Fibroblast of lung (primary cell): Measurements from ENCODE around the gene LPP. TPM values are rescaled to one million over a fixed set of nuclear protein-coding genes. Genes with fewer than 3 reads are reported as not detected.
A peak's percentile ranks its signal among the peaks of the same experiment; 100 is the strongest.
"Not testable (repeated sequence)": the region's sequence is repeated elsewhere in the genome, so short reads cannot be mapped to it uniquely, and the experiment has no call there.

ENCODE experiments used
- DNase-seq, 2 donors: peaks; one replicate each; pipeline versions ENCODE4 v3.0.0 to v3.0.0-alpha.2; 2010; ENCODE audit warnings: low read depth in 2 of 2
- H2AFZ ChIP-seq: 2 replicates; pipeline ENCODE4 v1.5.1; 2012; ENCODE audit warnings: low read length, control low read depth, inconsistent platforms
- H3K27ac ChIP-seq: 2 replicates; pipeline ENCODE4 v1.5.1; 2011; ENCODE audit warnings: low read length, control low read depth; ENCODE audit not compliant: insufficient read depth
- H3K27me3 ChIP-seq: 2 replicates; pipeline ENCODE4 v1.5.1; 2011; ENCODE audit warnings: mild to moderate bottlenecking, low read length; ENCODE audit not compliant: control insufficient read depth, insufficient read depth
- H3K36me3 ChIP-seq: 2 replicates; pipeline ENCODE4 v1.5.1; 2011; ENCODE audit warnings: low read length; ENCODE audit not compliant: control insufficient read depth, insufficient read depth
- H3K4me1 ChIP-seq: 2 replicates; pipeline ENCODE4 v1.5.1; 2011; ENCODE audit warnings: low read length; ENCODE audit not compliant: control insufficient read depth, insufficient read depth; ENCODE audit errors: extremely low read depth
- H3K4me2 ChIP-seq: 2 replicates; pipeline ENCODE4 v1.5.1; 2011; ENCODE audit warnings: low read length, control low read depth; ENCODE audit not compliant: insufficient read depth; ENCODE audit errors: extremely low read depth
- H3K4me3 ChIP-seq, 4 experiments: fragments of 200-600 bp in 1 of 4; sonication (generic) in 1 of 4; replicated peaks in 1 of 4; 2 replicates each; pipeline ENCODE4 v1.5.1; 2011 to 2016; ENCODE audit warnings: low read length in 4 of 4, low read depth in 3 of 4, mild to moderate bottlenecking in 3 of 4, control low read depth in 2 of 4, inconsistent platforms in 1 of 4, mixed read lengths in 1 of 4; ENCODE audit not compliant: insufficient read depth in 1 of 4; ENCODE audit errors: control extremely low read depth in 1 of 4
- H3K79me2 ChIP-seq: 2 replicates; pipeline ENCODE4 v1.5.1; 2012; ENCODE audit warnings: mild to moderate bottlenecking, low read length, inconsistent platforms; ENCODE audit not compliant: control insufficient read depth, insufficient read depth
- H3K9ac ChIP-seq: 2 replicates; pipeline ENCODE4 v1.5.1; 2011; ENCODE audit warnings: mild to moderate bottlenecking, low read length, control low read depth; ENCODE audit not compliant: insufficient read depth
- H3K9me3 ChIP-seq: 2 replicates; pipeline ENCODE4 v1.5.1; 2012; ENCODE audit warnings: low read depth, low read length; ENCODE audit not compliant: control insufficient read depth, insufficient read depth
- H4K20me1 ChIP-seq: 2 replicates; pipeline ENCODE4 v1.5.1; 2011; ENCODE audit warnings: low read length; ENCODE audit not compliant: control insufficient read depth, insufficient read depth; ENCODE audit errors: extremely low read depth
- EZH2 ChIP-seq: IDR thresholded peaks from 2 replicates; pipeline ENCODE4 v1.5.1; 2012; ENCODE audit warnings: low read length, control low read depth, mild to moderate bottlenecking; ENCODE audit errors: missing control alignments
- polyA plus RNA-seq, 2 donors: library from polyadenylated mRNA; depleted of rRNA in 1 of 2; stranded (reverse) in 1 of 2; unstranded in 1 of 2; fragments of >200 nt; gene quantifications; 2 replicates each; pipeline ENCODE4 v1.2.1, GENCODE V29; 2011 to 2012; ENCODE audit warnings: missing spikeins in 1 of 2
- total RNA-seq: library from RNA; depleted of rRNA; stranded (reverse); fragments of >200 nt; gene quantifications from 2 replicates; pipeline ENCODE4 v1.2.1, GENCODE V29; 2014
- TF ChIP-seq, protein P1 (sequence below), 2 donors: IDR thresholded peaks in 1 of 2; conservative IDR thresholded peaks in 1 of 2; 1 replicate in 1 of 2; 2 replicates in 1 of 2; pipeline ENCODE4 v1.5.1; 2011 to 2012; ENCODE audit warnings: low read length in 2 of 2, control low read depth in 1 of 2, inconsistent platforms in 1 of 2, low read depth in 1 of 2, mild to moderate bottlenecking in 1 of 2

The LPP gene
- total and polyA plus RNA-seq, 2 donors (not counting 1 experiment from before 2014, with no cell fraction given): 69.0 to 124 TPM

DNA sequence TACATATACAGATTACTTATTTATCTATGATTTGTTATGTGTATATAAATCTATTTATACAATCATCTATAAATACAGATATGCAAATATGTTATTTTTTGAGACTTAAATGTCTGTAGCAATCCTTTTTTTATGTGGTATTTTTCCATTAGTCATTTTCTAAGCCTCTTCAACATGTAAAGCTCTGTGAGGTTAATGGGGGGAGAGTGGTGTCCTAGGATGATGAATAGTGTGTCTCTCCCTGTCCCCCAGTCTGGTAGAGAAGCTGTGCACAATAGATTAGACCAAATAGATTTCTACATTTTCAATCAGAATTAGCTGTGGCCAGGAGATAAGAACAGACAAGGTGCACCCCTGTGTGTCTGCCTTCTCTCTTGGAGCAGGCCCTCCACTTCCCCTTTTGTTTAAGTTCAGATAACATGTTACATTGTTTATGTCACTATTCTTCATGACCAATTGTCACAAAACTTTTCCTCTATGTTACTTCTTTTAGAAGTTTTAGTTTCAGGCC is 453.9 kb downstream of the LPP start:
- H3K27me3 ChIP-seq: no peaks in the 10 kb centered on the region
- H2AFZ ChIP-seq: no peak overlapping the region
- peaks cover 4% of the 10 kb centered on the region for H3K36me3 ChIP-seq
- no peaks in the 10 kb centered on the region for H4K20me1 ChIP-seq
- no peak overlapping the region for H3K27ac ChIP-seq
- TF ChIP-seq, protein P1, sequence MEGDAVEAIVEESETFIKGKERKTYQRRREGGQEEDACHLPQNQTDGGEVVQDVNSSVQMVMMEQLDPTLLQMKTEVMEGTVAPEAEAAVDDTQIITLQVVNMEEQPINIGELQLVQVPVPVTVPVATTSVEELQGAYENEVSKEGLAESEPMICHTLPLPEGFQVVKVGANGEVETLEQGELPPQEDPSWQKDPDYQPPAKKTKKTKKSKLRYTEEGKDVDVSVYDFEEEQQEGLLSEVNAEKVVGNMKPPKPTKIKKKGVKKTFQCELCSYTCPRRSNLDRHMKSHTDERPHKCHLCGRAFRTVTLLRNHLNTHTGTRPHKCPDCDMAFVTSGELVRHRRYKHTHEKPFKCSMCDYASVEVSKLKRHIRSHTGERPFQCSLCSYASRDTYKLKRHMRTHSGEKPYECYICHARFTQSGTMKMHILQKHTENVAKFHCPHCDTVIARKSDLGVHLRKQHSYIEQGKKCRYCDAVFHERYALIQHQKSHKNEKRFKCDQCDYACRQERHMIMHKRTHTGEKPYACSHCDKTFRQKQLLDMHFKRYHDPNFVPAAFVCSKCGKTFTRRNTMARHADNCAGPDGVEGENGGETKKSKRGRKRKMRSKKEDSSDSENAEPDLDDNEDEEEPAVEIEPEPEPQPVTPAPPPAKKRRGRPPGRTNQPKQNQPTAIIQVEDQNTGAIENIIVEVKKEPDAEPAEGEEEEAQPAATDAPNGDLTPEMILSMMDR (conservative IDR thresholded peaks at IDR 0.05 in 1 of 2, IDR thresholded peaks at IDR 0.05 in 1 of 2; ENCODE audit: low read depth in 1 of 2, low read length in 2 of 2): no peak
- no peak for TF ChIP-seq EZH2
- peaks cover 3% of the 10 kb centered on the region for H3K4me1 ChIP-seq
- H3K9me3 ChIP-seq: no peaks in the 10 kb centered on the region
- no peak overlapping the region for H3K4me3 ChIP-seq
- no peaks in the 10 kb centered on the region for H3K79me2 ChIP-seq
- no peak overlapping the region for H3K9ac ChIP-seq
- no peak overlapping the region for H3K4me2 ChIP-seq
- peak in 1 of 2 donors; percentile 17 for DNase-seq

DNA sequence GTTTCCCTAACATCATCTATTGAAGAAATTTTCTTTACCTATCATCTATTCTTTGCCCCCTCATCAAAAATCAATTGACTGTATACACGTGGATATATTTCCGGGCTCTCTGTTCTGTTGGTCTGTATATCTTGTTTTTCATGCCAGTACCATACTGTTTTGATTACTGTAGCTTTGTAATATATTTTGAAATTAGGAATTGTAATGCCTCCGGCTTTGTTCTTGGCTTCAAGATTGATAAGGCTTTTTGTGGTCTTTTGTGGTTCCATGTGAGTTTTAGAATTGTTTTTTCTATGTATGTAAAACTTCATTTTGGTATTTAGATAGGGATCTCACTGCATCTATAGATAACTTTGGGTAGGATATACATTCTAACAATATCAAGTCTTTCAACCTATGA is 454.4 kb downstream of the LPP start:
- Histone ChIP-seq H3K4me2 (no peak overlapping the region), H3K4me1 (peaks cover 3% of the 10 kb centered on the region), H3K27me3 (no peaks in the 10 kb centered on the region), H3K27ac (no peak overlapping the region), H4K20me1 (no peaks in the 10 kb centered on the region), H3K36me3 (peaks cover 4% of the 10 kb centered on the region), H2AFZ (no peak overlapping the region), H3K4me3 (no peak overlapping the region), H3K9ac (no peak overlapping the region), H3K79me2 (no peaks in the 10 kb centered on the region), H3K9me3 (no peaks in the 10 kb centered on the region)
- DNase-seq: no peak
- no peak for TF ChIP-seq EZH2
- TF ChIP-seq, protein P1 (conservative IDR thresholded peaks at IDR 0.05 in 1 of 2, IDR thresholded peaks at IDR 0.05 in 1 of 2; ENCODE audit: low read depth in 1 of 2, low read length in 2 of 2): no peak

DNA sequence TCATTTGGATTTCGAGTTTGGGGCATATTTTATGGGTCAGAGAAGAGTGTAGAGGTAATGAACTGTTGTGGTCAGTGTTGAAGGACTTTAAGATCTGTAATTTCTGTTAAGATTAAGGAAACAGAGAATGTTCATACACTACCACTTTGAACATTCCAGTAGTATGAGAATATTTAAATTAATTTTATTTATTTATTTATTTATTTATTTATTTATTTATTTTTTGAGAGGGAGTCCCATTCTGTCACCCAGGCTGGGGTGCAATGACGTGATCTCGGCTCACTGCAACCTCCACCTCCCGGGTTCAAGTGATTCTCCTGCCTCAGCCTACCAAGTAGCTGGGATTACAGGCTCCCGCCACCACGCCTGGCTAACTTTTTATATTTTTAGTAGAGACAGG is 459.8 kb downstream of the LPP start:
- not testable (repeated sequence) for H3K27ac ChIP-seq, H3K9ac ChIP-seq, H3K36me3 ChIP-seq, H3K9me3 ChIP-seq, H3K79me2 ChIP-seq, H3K27me3 ChIP-seq, H4K20me1 ChIP-seq, H2AFZ ChIP-seq, H3K4me1 ChIP-seq, H3K4me2 ChIP-seq, DNase-seq, H3K4me3 ChIP-seq
